Measurements from ENCODE around the gene KIF26A.

KIF26A gene

GRCh38 chr14:104161602-104162367 lies 23.4 kb downstream of the KIF26A start:
- no peak for DNase-seq

- no peak for DNase-seq
Measured at GRCh38 chr14:104162495-104162894, 24.1 kb downstream of the KIF26A start.

GRCh38 chr14:104163541-104163940 lies 25.2 kb downstream of the KIF26A start:
- DNase-seq: no peak

- DNase-seq: no peak
Measured at GRCh38 chr14:104164041-104164440, 25.7 kb downstream of the KIF26A start.

- no peak for DNase-seq
Measured at GRCh38 chr14:104164512-104164911, 26.1 kb downstream of the KIF26A start.

GRCh38 chr14:104166698-104167097 lies 28.3 kb downstream of the KIF26A start:
- DNase-seq: no peak

- DNase-seq: no peak
Measured at GRCh38 chr14:104168603-104169002, 30.2 kb downstream of the KIF26A start.

GRCh38 chr14:104169005-104169698 lies 30.8 kb downstream of the KIF26A start:
- DNase-seq: no peak

- DNase-seq: no peak
Measured at GRCh38 chr14:104169699-104170479, 31.5 kb downstream of the KIF26A start.

- DNase-seq: no peak
Measured at GRCh38 chr14:104171029-104171697, 32.8 kb downstream of the KIF26A start.

- no peak for DNase-seq
Measured at GRCh38 chr14:104171895-104172294, 33.5 kb downstream of the KIF26A start.

GRCh38 chr14:104172349-104172748 lies 34.0 kb downstream of the KIF26A start:
- no peak for DNase-seq

- no peak for DNase-seq
Measured at GRCh38 chr14:104172880-104173279, 34.5 kb downstream of the KIF26A start.

- no peak for DNase-seq
Measured at GRCh38 chr14:104174051-104174450, 35.7 kb downstream of the KIF26A start.

- no peak for DNase-seq
Measured at GRCh38 chr14:104175041-104175440, 36.7 kb downstream of the KIF26A start.

- no peak for DNase-seq
Measured at GRCh38 chr14:104175811-104176210, 37.4 kb downstream of the KIF26A start.

GRCh38 chr14:104176611-104177010 lies 38.2 kb downstream of the KIF26A start:
- no peak for DNase-seq

- no peak for DNase-seq
Measured at GRCh38 chr14:104177411-104177810, 39.0 kb downstream of the KIF26A start.

- no peak for DNase-seq
Measured at GRCh38 chr14:104178279-104178678, 39.9 kb downstream of the KIF26A start.

GRCh38 chr14:104179126-104179525 lies 40.7 kb downstream of the KIF26A start:
- DNase-seq: no peak

GRCh38 chr14:104179564-104180129 lies 41.3 kb downstream of the KIF26A start:
- DNase-seq: no peak

GRCh38 chr14:104180561-104181165 lies 42.3 kb downstream of the KIF26A start:
- no peak for DNase-seq
